ENCODE data around the gene PRDM15. TPM values are rescaled to one million over a fixed set of nuclear protein-coding genes. Genes with fewer than 3 reads are reported as not detected.

Gene PRDM15
- total RNA-seq, 1 experiment from 2014 or later = 9.9 TPM

- no peak for TF ChIP-seq CTCF (conservative IDR thresholded peaks at IDR 0.05)
- Mint-ChIP-seq H3K4me3 (no peak overlapping the region), H3K27me3 (ENCODE audit: low read depth) (no peaks in the 10 kb centered on the region), H3K4me1 (peaks cover 22% of the 10 kb centered on the region in 2 experiments), H3K36me3 (ENCODE audit: insufficient read depth in 1 of 3, low read depth in 3 of 3) (peaks cover 15 to 27% (median 17%) of the 10 kb centered on the region in 3 experiments; a peak in 6 of 7 replicates), H3K9me3 (no peaks in the 10 kb centered on the region), H3K27ac (peak overlapping the region in 1 of 3 experiments; percentile 16; a peak in 1 of 7 replicates)
- no peaks in the 10 kb centered on the region for H3K79me1 ChIP-seq (ENCODE audit: insufficient read depth, low read depth, low read length, poor library complexity, severe bottlenecking)
- no peaks in the 10 kb centered on the region for H3K27me3 ChIP-seq (ENCODE audit: insufficient read depth, low read length)
- no peak overlapping the region for H2BK120ac ChIP-seq (ENCODE audit: low read depth, low read length, poor library complexity, severe bottlenecking)
- H3K4me1 ChIP-seq (ENCODE audit: insufficient read depth, low read length) = no peaks in the 10 kb centered on the region
- no peak overlapping the region for H3K23ac ChIP-seq (ENCODE audit: insufficient read length, low read depth, low read length)
- no peak overlapping the region for H4K91ac ChIP-seq (ENCODE audit: insufficient read length, low read depth, low read length)
- no peak overlapping the region for H3K9ac ChIP-seq (ENCODE audit: extremely low read depth, insufficient read length, low read length)
- H2BK12ac ChIP-seq (ENCODE audit: insufficient read length, low read depth, low read length) = no peak overlapping the region
- no peak overlapping the region for H3T11ph ChIP-seq (ENCODE audit: low read length)
- H3K4ac ChIP-seq (ENCODE audit: low read depth, low read length) = no peak overlapping the region
- H2BK20ac ChIP-seq (ENCODE audit: low read depth, low read length, poor library complexity, severe bottlenecking) = no peak overlapping the region
- no peaks in the 10 kb centered on the region for H4K20me1 ChIP-seq (ENCODE audit: control insufficient read depth, insufficient read depth, insufficient read length)
- no peak overlapping the region for H2BK15ac ChIP-seq (ENCODE audit: low read depth, low read length)
- no peak overlapping the region for H4K5ac ChIP-seq (ENCODE audit: insufficient read length, low read depth, low read length)
- no peak overlapping the region for H2AFZ ChIP-seq (ENCODE audit: low read length)
- H3K18ac ChIP-seq (ENCODE audit: insufficient read length, low read depth, low read length) = no peak overlapping the region
- H3K23me2 ChIP-seq (ENCODE audit: insufficient read length, low read depth, low read length, poor library complexity, severe bottlenecking) = no peaks in the 10 kb centered on the region
- no peak overlapping the region for H3K56ac ChIP-seq (ENCODE audit: insufficient read length, low read depth, low read length)
- no peak overlapping the region for H2BK5ac ChIP-seq (ENCODE audit: insufficient read length, low read length)
- H3K79me2 ChIP-seq (ENCODE audit: insufficient read depth, low read length) = no peaks in the 10 kb centered on the region
- no peak overlapping the region for H3K27ac ChIP-seq (ENCODE audit: insufficient read length, low read depth, low read length)
- no peak overlapping the region for H3K4me2 ChIP-seq (ENCODE audit: insufficient read depth, insufficient read length, low read length)
- whole genome bisulfite sequencing (ENCODE audit: extremely low coverage, insufficient read length, low lambda C conversion rate) = no CpG with 5 or more reads among the region's 13 CpGs
- DNase-seq = no peak
- H4K8ac ChIP-seq (replicated peaks; ENCODE audit: insufficient read length, low read depth, low read length) = no peak overlapping the region
- H2AK5ac ChIP-seq (ENCODE audit: insufficient read length, low read length) = no peak overlapping the region
- H3K14ac ChIP-seq (ENCODE audit: insufficient read depth, low read length) = no peak overlapping the region
- H3K9me3 ChIP-seq (ENCODE audit: control insufficient read depth, low read depth, low read length) = no peaks in the 10 kb centered on the region
Measured at GRCh38 chr21:41833497-41834115, 45.5 kb downstream of the PRDM15 start.

Measured in H9 (cell line).